K562 (cell line): ENCODE results near the gene POLRMT. TPM values are rescaled to one million over a fixed set of nuclear protein-coding genes. Genes with fewer than 3 reads are reported as not detected.

Experiments
- ATAC-seq: fragments of 200-7000 bp; cut with Tn5 transposase; 3 replicates; pipeline ENCODE4 v1.9.1; 2020; ENCODE audit warnings: moderate library complexity
- BruUV-seq: library from RNA; stranded (reverse); fragments of 400-500 nt; replicated peaks from 2 replicates; lab custom pipeline; 2021; lab: Mats Ljungman, UMichigan
- CTCF ChIA-PET: fragments of 300-600 bp; formaldehyde crosslinking; extraction: SDS; loops from one replicate; lab custom pipeline; 2021; ENCODE audit warnings: low intra/inter-chr PET ratio; lab: Yijun Ruan, JAX
- POLR2A ChIA-PET: fragments of 300-600, 350-650 bp; sonication (Branson Sonifier 250); formaldehyde crosslinking; extraction: SDS; loops from one replicate; lab custom pipeline; 2021; ENCODE audit warnings: antibody characterized with exemption, inconsistent platforms; lab: Yijun Ruan, JAX
- DNase-seq, 4 experiments: peaks; one replicate each; pipeline versions ENCODE4 v3.0.0 to v3.0.0-alpha.2; 2011 to 2018; ENCODE audit warnings: low spot score in 3 of 4, mixed read lengths in 3 of 4; ENCODE audit errors: extremely low read depth in 1 of 4
- FAIRE-seq: peaks from 2 replicates; lab custom pipeline; 2011; peaks lifted over from hg19 to GRCh38; lab: Jason Lieb, UNC
- H2AFZ ChIP-seq: 2 replicates; pipeline ENCODE4 v1.6.0; 2011; ENCODE audit warnings: low read depth, low read length, control low read depth, inconsistent platforms
- H3K27ac ChIP-seq: fragments of 200-600 bp; 3 replicates; pipeline ENCODE4 v1.8.0; 2011; ENCODE audit warnings: low read depth, mild to moderate bottlenecking, control low read depth, inconsistent platforms, low read length, moderate library complexity, mixed read lengths; ENCODE audit errors: extremely low read depth
- H3K27me3 ChIP-seq, 2 experiments: fragments of 300-600 bp in 1 of 2; 2 replicates in 1 of 2; 3 replicates in 1 of 2; pipeline versions ENCODE4 v1.6.0 to v1.8.0; 2011; ENCODE audit warnings: inconsistent platforms in 2 of 2, low read length in 2 of 2, mild to moderate bottlenecking in 1 of 2, mixed read lengths in 1 of 2, moderate library complexity in 1 of 2; ENCODE audit not compliant: control insufficient read depth in 2 of 2, insufficient read depth in 2 of 2
- H3K36me3 ChIP-seq: fragments of 300-600 bp; 3 replicates; pipeline ENCODE4 v1.8.0; 2011; ENCODE audit warnings: mild to moderate bottlenecking, low read length, inconsistent platforms; ENCODE audit not compliant: control insufficient read depth, insufficient read depth
- H3K4me1 ChIP-seq, 2 experiments: fragments of 200-600 bp in 1 of 2; replicated peaks in 1 of 2; 2 replicates in 1 of 2; 3 replicates in 1 of 2; pipeline versions ENCODE4 v1.5.1 to v1.8.0; 2011; ENCODE audit warnings: inconsistent platforms in 2 of 2, low read length in 2 of 2, mild to moderate bottlenecking in 1 of 2, mixed read lengths in 1 of 2, moderate library complexity in 1 of 2; ENCODE audit not compliant: control insufficient read depth in 2 of 2, insufficient read depth in 2 of 2
- H3K4me2 ChIP-seq: 2 replicates; pipeline ENCODE4 v1.6.1; 2011; ENCODE audit warnings: low read length, control low read depth, inconsistent platforms, mixed read lengths; ENCODE audit not compliant: insufficient read depth
- H3K4me3 ChIP-seq: fragments of 200-600 bp; sonication (generic), shearing (Covaris generic); 2 replicates; pipeline ENCODE4 v1.5.1; 2016; ENCODE audit warnings: control low read depth, inconsistent platforms
- H3K79me2 ChIP-seq: fragments of 200-600 bp; 3 replicates; pipeline ENCODE4 v1.8.0; 2011; ENCODE audit warnings: low read length, inconsistent platforms; ENCODE audit not compliant: control insufficient read depth, insufficient read depth
- H3K9ac ChIP-seq, 2 experiments: 2 replicates each; pipeline versions ENCODE4 v1.6.0 to v1.6.1; 2011; ENCODE audit warnings: low read depth in 2 of 2, low read length in 2 of 2, control low read depth in 1 of 2, inconsistent platforms in 1 of 2, mild to moderate bottlenecking in 1 of 2, mixed read lengths in 1 of 2; ENCODE audit not compliant: insufficient read depth in 1 of 2
- H3K9me1 ChIP-seq: one replicate; pipeline ENCODE4 v1.6.0; 2011; ENCODE audit warnings: inconsistent platforms, mild to moderate bottlenecking, low read length, moderate library complexity; ENCODE audit not compliant: control insufficient read depth, insufficient read depth
- H3K9me3 ChIP-seq: replicated peaks from 2 replicates; pipeline ENCODE4 v1.5.1; 2011; ENCODE audit warnings: low read depth, low read length, inconsistent platforms; ENCODE audit not compliant: control insufficient read depth, insufficient read depth
- H4K20me1 ChIP-seq: replicated peaks from 2 replicates; pipeline ENCODE4 v1.6.1; 2011; ENCODE audit warnings: low read length, inconsistent platforms, mixed read lengths; ENCODE audit not compliant: control insufficient read depth, insufficient read depth
- CHD4 ChIP-seq: fragments of 200-600 bp; sonication (generic); IDR thresholded peaks from 3 replicates; pipeline ENCODE4 v1.6.1; 2012; ENCODE audit warnings: low read depth, mild to moderate bottlenecking, mixed read lengths, low read length, inconsistent platforms; ENCODE audit not compliant: insufficient read depth, insufficient replicate concordance, poor library complexity, severe bottlenecking
- MAFF ChIP-seq: IDR thresholded peaks from 2 replicates; pipeline ENCODE4 v1.6.1; 2012; ENCODE audit warnings: low read length, improper control_type of control experiment
- MXI1 ChIP-seq: IDR thresholded peaks from 2 replicates; pipeline ENCODE4 v1.6.1; 2011; ENCODE audit warnings: low read depth, mild to moderate bottlenecking, improper control_type of control experiment, low read length
- NFE2L1 ChIP-seq: fragments of 450-650 bp; IDR thresholded peaks from 2 replicates; pipeline ENCODE4 v1.6.1; 2016; ENCODE audit warnings: missing genetic modification characterization, low read depth, mild to moderate bottlenecking, missing compliant biosample characterization, moderate library complexity, borderline replicate concordance
- RAD21 ChIP-seq, 2 experiments: fragments of 250-450 bp in 1 of 2; fragments of 450-650 bp in 1 of 2; sonication (Bioruptor Pico) in 1 of 2; formaldehyde crosslinking in 1 of 2; IDR thresholded peaks in 1 of 2; conservative IDR thresholded peaks in 1 of 2; 2 replicates each; pipeline versions ENCODE4 v1.4.0 to v1.8.0; 2020 to 2022; ENCODE audit warnings: mild to moderate bottlenecking in 2 of 2, moderate library complexity in 1 of 2
- RBM25 ChIP-seq: fragments of 200-400 bp; formaldehyde crosslinking; IDR thresholded peaks from 2 replicates; pipeline ENCODE4 v1.6.1; 2018; ENCODE audit warnings: low read length, low read depth, moderate library complexity; ENCODE audit not compliant: severe bottlenecking
- U2AF2 ChIP-seq: fragments of 200-400 bp; formaldehyde crosslinking; optimal IDR thresholded peaks from 2 replicates; pipeline ENCODE3; 2017; ENCODE audit warnings: low read depth, mild to moderate bottlenecking, low read length
- ZNF217 ChIP-seq: sonication (generic); formaldehyde crosslinking; IDR thresholded peaks from 2 replicates; pipeline ENCODE4 v1.8.0; 2022; ENCODE audit warnings: mild to moderate bottlenecking, missing genetic modification reagents
- WGBS: fragments of 100-300 bp; shearing (Covaris generic); methylation state at CpG from one replicate; pipeline ENCODE4 v1.1.6; 2016; ENCODE audit warnings: low coverage, mixed read lengths; ENCODE audit not compliant: insufficient coverage; ENCODE audit errors: missing lambda C conversion rate; 5-methylcytosine and 5-hydroxymethylcytosine counted together
- in situ Hi-C: fragments of 300-500 bp; cut with MboI; formaldehyde crosslinking; loops from 4 replicates; pipeline ENCODE4 v1.15.0; 2018; ENCODE audit warnings: inconsistent platforms, mixed read lengths
- intact Hi-C: fragments of 100-400 bp; cut with micrococcal nuclease; formaldehyde crosslinking; loops from 2 replicates; pipeline ENCODE4 v1.14.2; 2022
- polyA plus RNA-seq, 8 experiments: library from polyadenylated mRNA; depleted of rRNA in 4 of 8; stranded (reverse) in 5 of 8; unstranded in 3 of 8; fragments of >200 nt; fragmentation: Nextera tagmentation in 2 of 8; fragmentation: Illumina TruSeq in 1 of 8; extraction: Ambion mirVana in 2 of 8; extraction: Trizol in 1 of 8; gene quantifications; 2 replicates each; pipeline versions ENCODE4 v1.2.1 to v1.2.3, GENCODE V29; 2011 to 2014; ENCODE audit warnings: inconsistent platforms in 1 of 8, missing spikeins in 1 of 8
- total RNA-seq, 7 experiments: library from RNA; depleted of rRNA in 6 of 7; stranded (reverse); fragments of >200 nt in 6 of 7; fragmentation: Illumina TruSeq in 2 of 7; extraction: Trizol in 2 of 7; gene quantifications; 2 replicates each; pipeline versions ENCODE4 v1.2.1 to v1.2.3, GENCODE V29; 2011 to 2021; ENCODE audit warnings: low replicate concordance in 1 of 7
- TF ChIP-seq, protein P1 (sequence below): fragments of 450-650 bp; IDR thresholded peaks from one replicate; pipeline ENCODE4 v1.6.1; 2018; ENCODE audit warnings: mild to moderate bottlenecking, moderate library complexity; ENCODE audit not compliant: partially characterized antibody
- TF ChIP-seq, protein P2 (sequence below): sonication (generic); formaldehyde crosslinking; IDR thresholded peaks from 2 replicates; pipeline ENCODE4 v1.8.1; 2022; ENCODE audit warnings: missing genetic modification reagents
- TF ChIP-seq, protein P3 (sequence below): fragments of 250-450 bp; sonication (Bioruptor Pico); IDR thresholded peaks from 2 replicates; pipeline ENCODE4 v1.4.0; 2020

POLRMT gene
- total and polyA plus RNA-seq, 9 of the 15 experiments (the other 6 are each of a cell fraction or from before 2014, with no cell fraction given), result 30.3 to 144 (median 68.0) TPM

DNA sequence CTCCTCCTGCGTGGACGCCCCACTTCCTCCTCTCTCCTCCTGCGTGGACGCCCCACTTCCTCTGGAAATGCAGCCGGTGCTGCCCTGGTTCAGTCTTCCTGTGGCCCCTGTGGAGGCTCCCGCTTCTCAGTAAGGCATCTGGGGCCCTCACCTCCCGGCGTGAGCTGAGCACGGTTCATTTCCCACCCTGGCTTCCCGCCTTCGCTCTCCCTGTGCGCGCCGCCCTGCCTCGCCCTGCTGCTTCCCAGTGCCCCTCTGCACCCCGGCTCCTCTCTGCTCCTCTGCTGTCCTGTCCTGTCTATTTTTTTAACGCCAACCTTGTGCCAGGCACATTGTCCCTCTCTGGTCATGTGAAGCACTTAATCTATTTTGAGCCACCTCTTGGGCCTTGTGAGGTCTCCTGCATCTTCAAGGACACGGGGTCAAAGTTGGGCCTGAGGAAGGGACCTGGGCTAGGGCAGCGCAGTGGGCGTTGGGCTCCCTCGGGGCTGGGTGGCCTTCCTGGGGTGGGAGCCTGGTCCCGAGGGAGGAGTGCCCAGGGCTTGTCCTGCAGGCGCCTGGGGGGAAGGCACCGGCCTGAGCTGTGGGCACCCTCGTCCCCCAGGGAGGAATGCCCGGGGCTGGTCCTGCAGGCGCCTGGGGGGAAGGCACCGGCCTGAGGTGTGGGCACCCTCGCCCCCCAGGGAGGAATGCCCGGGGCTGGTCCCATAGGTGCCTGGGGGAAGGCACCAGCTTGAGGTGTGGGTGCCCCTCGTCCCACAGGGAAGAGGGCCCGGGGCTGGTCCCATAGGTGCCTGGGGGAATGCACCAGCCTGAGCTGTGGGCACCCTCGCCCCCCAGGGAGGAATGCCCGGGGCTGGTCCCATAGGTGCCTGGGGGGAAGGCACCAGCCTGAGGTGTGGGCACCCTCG, 30.7 kb downstream of the POLRMT start:
- ChIA-PET CTCF (no interaction called here), POLR2A (no interaction called here)
- H3K9ac ChIP-seq, result no peak overlapping the region
- no peaks in the 10 kb centered on the region for H4K20me1 ChIP-seq
- H3K9me1 ChIP-seq, result no peaks in the 10 kb centered on the region
- in situ Hi-C loops (no loop called here), intact Hi-C loops (no loop called here)
- DNase-seq (no peak), ATAC-seq (no peak), FAIRE-seq (no peak)
- H3K27ac ChIP-seq, result no peak overlapping the region
- no peak overlapping the region for H3K4me2 ChIP-seq
- BruUV-seq, result no TSS peak
- H3K27me3 ChIP-seq, result no peaks in the 10 kb centered on the region
- no peaks in the 10 kb centered on the region for H3K79me2 ChIP-seq
- H3K4me3 ChIP-seq, result no peak overlapping the region
- H2AFZ ChIP-seq, result no peak overlapping the region
- TF ChIP-seq CHD4, result no peak
- TF ChIP-seq, protein P1, sequence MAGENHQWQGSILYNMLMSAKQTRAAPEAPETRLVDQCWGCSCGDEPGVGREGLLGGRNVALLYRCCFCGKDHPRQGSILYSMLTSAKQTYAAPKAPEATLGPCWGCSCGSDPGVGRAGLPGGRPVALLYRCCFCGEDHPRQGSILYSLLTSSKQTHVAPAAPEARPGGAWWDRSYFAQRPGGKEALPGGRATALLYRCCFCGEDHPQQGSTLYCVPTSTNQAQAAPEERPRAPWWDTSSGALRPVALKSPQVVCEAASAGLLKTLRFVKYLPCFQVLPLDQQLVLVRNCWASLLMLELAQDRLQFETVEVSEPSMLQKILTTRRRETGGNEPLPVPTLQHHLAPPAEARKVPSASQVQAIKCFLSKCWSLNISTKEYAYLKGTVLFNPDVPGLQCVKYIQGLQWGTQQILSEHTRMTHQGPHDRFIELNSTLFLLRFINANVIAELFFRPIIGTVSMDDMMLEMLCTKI, result no peak
- TF ChIP-seq RAD21 (CRISPR knock-in tag; conservative IDR thresholded peaks at IDR 0.05 in 1 of 2, IDR thresholded peaks at IDR 0.05 in 1 of 2), result no peak
- TF ChIP-seq ZNF217, result no peak
- TF ChIP-seq MAFF, result no peak
- TF ChIP-seq, protein P2, sequence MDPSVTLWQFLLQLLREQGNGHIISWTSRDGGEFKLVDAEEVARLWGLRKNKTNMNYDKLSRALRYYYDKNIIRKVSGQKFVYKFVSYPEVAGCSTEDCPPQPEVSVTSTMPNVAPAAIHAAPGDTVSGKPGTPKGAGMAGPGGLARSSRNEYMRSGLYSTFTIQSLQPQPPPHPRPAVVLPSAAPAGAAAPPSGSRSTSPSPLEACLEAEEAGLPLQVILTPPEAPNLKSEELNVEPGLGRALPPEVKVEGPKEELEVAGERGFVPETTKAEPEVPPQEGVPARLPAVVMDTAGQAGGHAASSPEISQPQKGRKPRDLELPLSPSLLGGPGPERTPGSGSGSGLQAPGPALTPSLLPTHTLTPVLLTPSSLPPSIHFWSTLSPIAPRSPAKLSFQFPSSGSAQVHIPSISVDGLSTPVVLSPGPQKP (CRISPR knock-in tag), result no peak
- TF ChIP-seq MXI1, result no peak
- TF ChIP-seq U2AF2, result no peak
- no peak for TF ChIP-seq RBM25
- TF ChIP-seq, protein P3, sequence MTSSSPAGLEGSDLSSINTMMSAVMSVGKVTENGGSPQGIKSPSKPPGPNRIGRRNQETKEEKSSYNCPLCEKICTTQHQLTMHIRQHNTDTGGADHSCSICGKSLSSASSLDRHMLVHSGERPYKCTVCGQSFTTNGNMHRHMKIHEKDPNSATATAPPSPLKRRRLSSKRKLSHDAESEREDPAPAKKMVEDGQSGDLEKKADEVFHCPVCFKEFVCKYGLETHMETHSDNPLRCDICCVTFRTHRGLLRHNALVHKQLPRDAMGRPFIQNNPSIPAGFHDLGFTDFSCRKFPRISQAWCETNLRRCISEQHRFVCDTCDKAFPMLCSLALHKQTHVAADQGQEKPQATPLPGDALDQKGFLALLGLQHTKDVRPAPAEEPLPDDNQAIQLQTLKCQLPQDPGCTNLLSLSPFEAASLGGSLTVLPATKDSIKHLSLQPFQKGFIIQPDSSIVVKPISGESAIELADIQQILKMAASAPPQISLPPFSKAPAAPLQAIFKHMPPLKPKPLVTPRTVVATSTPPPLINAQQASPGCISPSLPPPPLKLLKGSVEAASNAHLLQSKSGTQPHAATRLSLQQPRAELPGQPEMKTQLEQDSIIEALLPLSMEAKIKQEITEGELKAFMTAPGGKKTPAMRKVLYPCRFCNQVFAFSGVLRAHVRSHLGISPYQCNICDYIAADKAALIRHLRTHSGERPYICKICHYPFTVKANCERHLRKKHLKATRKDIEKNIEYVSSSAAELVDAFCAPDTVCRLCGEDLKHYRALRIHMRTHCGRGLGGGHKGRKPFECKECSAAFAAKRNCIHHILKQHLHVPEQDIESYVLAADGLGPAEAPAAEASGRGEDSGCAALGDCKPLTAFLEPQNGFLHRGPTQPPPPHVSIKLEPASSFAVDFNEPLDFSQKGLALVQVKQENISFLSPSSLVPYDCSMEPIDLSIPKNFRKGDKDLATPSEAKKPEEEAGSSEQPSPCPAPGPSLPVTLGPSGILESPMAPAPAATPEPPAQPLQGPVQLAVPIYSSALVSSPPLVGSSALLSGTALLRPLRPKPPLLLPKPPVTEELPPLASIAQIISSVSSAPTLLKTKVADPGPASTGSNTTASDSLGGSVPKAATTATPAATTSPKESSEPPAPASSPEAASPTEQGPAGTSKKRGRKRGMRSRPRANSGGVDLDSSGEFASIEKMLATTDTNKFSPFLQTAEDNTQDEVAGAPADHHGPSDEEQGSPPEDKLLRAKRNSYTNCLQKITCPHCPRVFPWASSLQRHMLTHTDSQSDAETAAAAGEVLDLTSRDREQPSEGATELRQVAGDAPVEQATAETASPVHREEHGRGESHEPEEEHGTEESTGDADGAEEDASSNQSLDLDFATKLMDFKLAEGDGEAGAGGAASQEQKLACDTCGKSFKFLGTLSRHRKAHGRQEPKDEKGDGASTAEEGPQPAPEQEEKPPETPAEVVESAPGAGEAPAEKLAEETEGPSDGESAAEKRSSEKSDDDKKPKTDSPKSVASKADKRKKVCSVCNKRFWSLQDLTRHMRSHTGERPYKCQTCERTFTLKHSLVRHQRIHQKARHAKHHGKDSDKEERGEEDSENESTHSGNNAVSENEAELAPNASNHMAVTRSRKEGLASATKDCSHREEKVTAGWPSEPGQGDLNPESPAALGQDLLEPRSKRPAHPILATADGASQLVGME, result no peak
- no peak for TF ChIP-seq NFE2L1
- H3K4me1 ChIP-seq, result peaks cover 0 to 42% of the 10 kb centered on the region in 2 experiments; a peak in 2 of 5 replicates
- H3K36me3 ChIP-seq, result no peaks in the 10 kb centered on the region
- peaks cover 2% of the 10 kb centered on the region; the same call in 1 of the 2 replicates for H3K9me3 ChIP-seq
- 78% methylated on average over 24 of the region's 35 CpGs for WGBS
